Endodermal cell (in vitro differentiated cells): ENCODE measurements around the gene CUL3. TPM values are rescaled to one million over a fixed set of nuclear protein-coding genes. Genes with fewer than 3 reads are reported as not detected.

Experiments used
- DNase-seq: peaks from one replicate; pipeline ENCODE4 v3.0.0-alpha.2; 2017
- H3K27ac ChIP-seq: 2 replicates; pipeline ENCODE4 v1.5.1; 2013; ENCODE audit warnings: mild to moderate bottlenecking, low read depth, low read length, moderate library complexity
- H3K27me3 ChIP-seq: 2 replicates; pipeline ENCODE4 v1.6.1; 2013; ENCODE audit warnings: mild to moderate bottlenecking, low read length, moderate library complexity; ENCODE audit not compliant: insufficient read depth, control insufficient read depth, poor library complexity, severe bottlenecking
- H3K36me3 ChIP-seq: 2 replicates; pipeline ENCODE4 v1.7.0; 2013; ENCODE audit warnings: mild to moderate bottlenecking, low read length, moderate library complexity; ENCODE audit not compliant: control insufficient read depth, insufficient read depth
- H3K4me1 ChIP-seq: one replicate; pipeline ENCODE4 v1.7.0; 2013; ENCODE audit warnings: low read length; ENCODE audit not compliant: control insufficient read depth, insufficient read depth
- H3K4me3 ChIP-seq: 2 replicates; pipeline ENCODE4 v1.5.1; 2013; ENCODE audit warnings: mild to moderate bottlenecking, low read length, moderate library complexity
- H3K9ac ChIP-seq: 2 replicates; pipeline ENCODE4 v1.6.1; 2013; ENCODE audit warnings: mild to moderate bottlenecking, low read length, moderate library complexity; ENCODE audit not compliant: poor library complexity, severe bottlenecking; ENCODE audit errors: extremely low read depth
- H3K9me3 ChIP-seq: 2 replicates; pipeline ENCODE4 v1.6.1; 2013; ENCODE audit warnings: mild to moderate bottlenecking, low read length, moderate library complexity; ENCODE audit not compliant: control insufficient read depth
- H3K27ac Mint-ChIP-seq: 2 replicates; pipeline ENCODE4 v1.8.0; 2020; ENCODE audit warnings: mixed read lengths
- H3K27me3 Mint-ChIP-seq: 2 replicates; pipeline ENCODE4 v1.8.0; 2021; ENCODE audit warnings: mild to moderate bottlenecking, mixed read lengths; ENCODE audit not compliant: insufficient read depth
- H3K36me3 Mint-ChIP-seq: 2 replicates; pipeline ENCODE4 v1.8.0; 2020; ENCODE audit warnings: low read depth, mixed read lengths
- H3K4me1 Mint-ChIP-seq: 2 replicates; pipeline ENCODE4 v1.8.0; 2020; ENCODE audit warnings: mixed read lengths
- H3K4me3 Mint-ChIP-seq: 2 replicates; pipeline ENCODE4 v1.8.0; 2020; ENCODE audit warnings: mild to moderate bottlenecking, moderate library complexity, mixed read lengths
- H3K9me3 Mint-ChIP-seq: 2 replicates; pipeline ENCODE4 v1.8.0; 2020; ENCODE audit warnings: mild to moderate bottlenecking, mixed read lengths
- WGBS, 2 experiments: methylation state at CpG; one replicate each; pipeline versions ENCODE4 v1.1.5 to v1.1.7; 2013; ENCODE audit warnings: missing lambda C conversion rate in 2 of 2, mixed read lengths in 1 of 2; ENCODE audit not compliant: insufficient coverage in 1 of 2, insufficient read length in 1 of 2; 5-methylcytosine and 5-hydroxymethylcytosine counted together
- total RNA-seq, 2 donors: library from RNA; stranded (reverse); fragmentation: NEBNext Ultra II Directional in 1 of 2; extraction: Animal tissue kit (Norgen Biotek cat#: 25700) in 1 of 2; gene quantifications; 2 replicates in 1 of 2; 3 replicates in 1 of 2; pipeline ENCODE4 v1.2.1, GENCODE V29; 2021
- TF ChIP-seq, protein P1 (sequence below): fragments of 200-600 bp; sonication (generic); conservative IDR thresholded peaks from 2 replicates; pipeline ENCODE4 v1.5.0; 2021; ENCODE audit warnings: antibody characterized with exemption, mild to moderate bottlenecking

CUL3 gene
- total RNA-seq, 2 donors from 2014 or later = 78.4 to 89.9 TPM

GRCh38 chr2:224626735-224627134 is 41.6 kb upstream of the CUL3 start:
- Histone ChIP-seq H3K27me3 (no peaks in the 10 kb centered on the region), H3K4me3 (no peak overlapping the region), H3K9me3 (no peaks in the 10 kb centered on the region), H3K27ac (no peak overlapping the region), H3K9ac (no peak overlapping the region), H3K36me3 (no peaks in the 10 kb centered on the region), H3K4me1 (no peaks in the 10 kb centered on the region)
- 88% methylated on average over 4 of the region's 4 CpGs; no CpG with 5 or more reads in 1 of the 2 experiments for WGBS, 2 experiments
- TF ChIP-seq, protein P1, sequence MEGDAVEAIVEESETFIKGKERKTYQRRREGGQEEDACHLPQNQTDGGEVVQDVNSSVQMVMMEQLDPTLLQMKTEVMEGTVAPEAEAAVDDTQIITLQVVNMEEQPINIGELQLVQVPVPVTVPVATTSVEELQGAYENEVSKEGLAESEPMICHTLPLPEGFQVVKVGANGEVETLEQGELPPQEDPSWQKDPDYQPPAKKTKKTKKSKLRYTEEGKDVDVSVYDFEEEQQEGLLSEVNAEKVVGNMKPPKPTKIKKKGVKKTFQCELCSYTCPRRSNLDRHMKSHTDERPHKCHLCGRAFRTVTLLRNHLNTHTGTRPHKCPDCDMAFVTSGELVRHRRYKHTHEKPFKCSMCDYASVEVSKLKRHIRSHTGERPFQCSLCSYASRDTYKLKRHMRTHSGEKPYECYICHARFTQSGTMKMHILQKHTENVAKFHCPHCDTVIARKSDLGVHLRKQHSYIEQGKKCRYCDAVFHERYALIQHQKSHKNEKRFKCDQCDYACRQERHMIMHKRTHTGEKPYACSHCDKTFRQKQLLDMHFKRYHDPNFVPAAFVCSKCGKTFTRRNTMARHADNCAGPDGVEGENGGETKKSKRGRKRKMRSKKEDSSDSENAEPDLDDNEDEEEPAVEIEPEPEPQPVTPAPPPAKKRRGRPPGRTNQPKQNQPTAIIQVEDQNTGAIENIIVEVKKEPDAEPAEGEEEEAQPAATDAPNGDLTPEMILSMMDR = no peak
- peaks cover 2% of the 10 kb centered on the region for H3K9me3 Mint-ChIP-seq
- H3K27ac Mint-ChIP-seq = no peak overlapping the region
- H3K27me3 Mint-ChIP-seq = no peaks in the 10 kb centered on the region
- H3K4me3 Mint-ChIP-seq = no peak overlapping the region
- H3K4me1 Mint-ChIP-seq = peaks cover 5% of the 10 kb centered on the region
- no peak for DNase-seq
- H3K36me3 Mint-ChIP-seq = no peaks in the 10 kb centered on the region

GRCh38 chr2:224613543-224614286 is 28.6 kb upstream of the CUL3 start:
- Mint-ChIP-seq H3K4me3 (no peak overlapping the region), H3K4me1 (no peaks in the 10 kb centered on the region), H3K9me3 (no peaks in the 10 kb centered on the region), H3K27ac (no peak overlapping the region), H3K27me3 (no peaks in the 10 kb centered on the region), H3K36me3 (no peaks in the 10 kb centered on the region)
- no peak for DNase-seq
- Histone ChIP-seq H3K4me3 (no peak overlapping the region), H3K9me3 (no peaks in the 10 kb centered on the region), H3K4me1 (no peaks in the 10 kb centered on the region), H3K27me3 (no peaks in the 10 kb centered on the region), H3K27ac (no peak overlapping the region), H3K36me3 (no peaks in the 10 kb centered on the region), H3K9ac (no peak overlapping the region)
- TF ChIP-seq, protein P1 = no peak
- 94 to 95% methylated on average over 3 to 4 of the region's 4 CpGs for WGBS, 2 experiments

GRCh38 chr2:224612578-224612977 is 27.4 kb upstream of the CUL3 start:
- Histone ChIP-seq H3K9ac (no peak overlapping the region), H3K4me1 (no peaks in the 10 kb centered on the region), H3K9me3 (no peaks in the 10 kb centered on the region), H3K27me3 (no peaks in the 10 kb centered on the region), H3K36me3 (no peaks in the 10 kb centered on the region), H3K27ac (no peak overlapping the region), H3K4me3 (no peak overlapping the region)
- no peak for DNase-seq
- WGBS, 2 experiments = 92 to 95% methylated on average over 5 of the region's 5 CpGs
- Mint-ChIP-seq H3K9me3 (no peaks in the 10 kb centered on the region), H3K27me3 (no peaks in the 10 kb centered on the region), H3K4me3 (no peak overlapping the region), H3K36me3 (no peaks in the 10 kb centered on the region), H3K4me1 (no peaks in the 10 kb centered on the region), H3K27ac (no peak overlapping the region)
- TF ChIP-seq, protein P1 = no peak
